ENCODE measurements around the gene SLC44A3.

DNA sequence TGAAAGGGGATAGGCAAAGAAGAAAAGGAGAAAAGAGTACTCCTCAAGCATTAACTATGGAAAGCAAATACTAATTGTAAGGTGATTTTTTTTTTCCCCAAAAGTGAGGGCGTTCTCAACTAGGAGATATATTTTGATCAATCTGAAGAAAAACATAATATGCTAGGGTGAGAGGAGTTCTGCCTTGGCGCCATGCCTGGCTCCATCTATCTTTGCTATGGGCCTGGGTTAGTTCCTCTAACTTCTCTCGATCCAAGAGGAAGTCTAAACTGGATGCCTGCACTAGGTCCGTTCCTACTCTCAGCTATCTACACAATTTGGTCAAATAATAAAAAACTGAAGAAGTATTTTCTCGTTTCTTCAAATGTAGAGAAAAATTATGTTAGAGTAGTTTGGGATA is 86.2 kb downstream of the SLC44A3 start:
- TF ChIP-seq, protein P1, sequence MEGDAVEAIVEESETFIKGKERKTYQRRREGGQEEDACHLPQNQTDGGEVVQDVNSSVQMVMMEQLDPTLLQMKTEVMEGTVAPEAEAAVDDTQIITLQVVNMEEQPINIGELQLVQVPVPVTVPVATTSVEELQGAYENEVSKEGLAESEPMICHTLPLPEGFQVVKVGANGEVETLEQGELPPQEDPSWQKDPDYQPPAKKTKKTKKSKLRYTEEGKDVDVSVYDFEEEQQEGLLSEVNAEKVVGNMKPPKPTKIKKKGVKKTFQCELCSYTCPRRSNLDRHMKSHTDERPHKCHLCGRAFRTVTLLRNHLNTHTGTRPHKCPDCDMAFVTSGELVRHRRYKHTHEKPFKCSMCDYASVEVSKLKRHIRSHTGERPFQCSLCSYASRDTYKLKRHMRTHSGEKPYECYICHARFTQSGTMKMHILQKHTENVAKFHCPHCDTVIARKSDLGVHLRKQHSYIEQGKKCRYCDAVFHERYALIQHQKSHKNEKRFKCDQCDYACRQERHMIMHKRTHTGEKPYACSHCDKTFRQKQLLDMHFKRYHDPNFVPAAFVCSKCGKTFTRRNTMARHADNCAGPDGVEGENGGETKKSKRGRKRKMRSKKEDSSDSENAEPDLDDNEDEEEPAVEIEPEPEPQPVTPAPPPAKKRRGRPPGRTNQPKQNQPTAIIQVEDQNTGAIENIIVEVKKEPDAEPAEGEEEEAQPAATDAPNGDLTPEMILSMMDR (IDR thresholded peaks at IDR 0.05): no peak
- no peak for TF ChIP-seq POLR2A (IDR thresholded peaks at IDR 0.05)

Data from heart left ventricle (tissue), 13 donors.